Gastrocnemius medialis (tissue), 4 donors: Measurements from ENCODE around the gene ACOT6. TPM values are rescaled to one million over a fixed set of nuclear protein-coding genes. Genes with fewer than 3 reads are reported as not detected.

Source experiments
- ATAC-seq, 2 donors: fragments of 150-250 bp; one replicate each; pipeline ENCODE4 v1.9.1; 2016
- DNase-seq, 2 donors: peaks; one replicate each; pipeline ENCODE4 v3.0.0-alpha.2; 2019
- H3K27ac ChIP-seq, 4 donors: fragments of 200-600 bp; sonication (generic); 1 replicate in 1 of 4; 2 replicates in 3 of 4; pipeline ENCODE4 v1.5.1; 2016 to 2018; ENCODE audit warnings: mild to moderate bottlenecking in 2 of 4, moderate library complexity in 1 of 4
- H3K27me3 ChIP-seq, 3 donors: fragments of 200-600 bp; sonication (generic) in 2 of 3; 1 replicate in 1 of 3; 2 replicates in 2 of 3; pipeline versions ENCODE4 v1.5.1 to v1.6.0; 2016 to 2019; ENCODE audit warnings: mild to moderate bottlenecking in 1 of 3, moderate library complexity in 1 of 3
- H3K36me3 ChIP-seq, 2 donors: fragments of 200-600 bp; sonication (generic) in 1 of 2; one replicate each; pipeline ENCODE4 v1.5.1; 2017 to 2018
- H3K4me1 ChIP-seq, 2 donors: fragments of 200-600 bp; sonication (generic) in 1 of 2; one replicate each; pipeline ENCODE4 v1.5.1; 2016 to 2017; ENCODE audit warnings: mild to moderate bottlenecking in 2 of 2
- H3K4me3 ChIP-seq, 4 donors: fragments of 200-600 bp; sonication (generic) in 3 of 4; 1 replicate in 1 of 4; 2 replicates in 3 of 4; pipeline ENCODE4 v1.5.1; 2016 to 2019; ENCODE audit warnings: mild to moderate bottlenecking in 2 of 4
- H3K9me3 ChIP-seq, 3 donors: fragments of 200-600 bp; sonication (generic) in 2 of 3; 1 replicate in 1 of 3; 2 replicates in 2 of 3; pipeline ENCODE4 v1.5.1; 2016 to 2019
- CTCF ChIP-seq, 5 experiments: fragments of 450-650 bp in 3 of 5; fragments of 200-600 bp in 2 of 5; sonication (generic) in 2 of 5; IDR thresholded peaks in 4 of 5; conservative IDR thresholded peaks in 1 of 5; 1 replicate in 4 of 5; 2 replicates in 1 of 5; pipeline ENCODE4 v1.5.1; 2016 to 2019; ENCODE audit warnings: antibody characterized with exemption in 5 of 5, mild to moderate bottlenecking in 3 of 5, moderate library complexity in 3 of 5
- POLR2A ChIP-seq, 2 donors: fragments of 450-650 bp; IDR thresholded peaks; one replicate each; pipeline ENCODE4 v1.6.1; 2017; ENCODE audit warnings: antibody characterized with exemption in 2 of 2, mild to moderate bottlenecking in 2 of 2, moderate library complexity in 2 of 2
- in situ Hi-C, 4 donors: fragments of 200-750 bp; cut with MboI; loops; one replicate each; pipeline versions ENCODE4 v1.15.0 to v1.8.0; 2017; ENCODE audit warnings: low sequenced_read_pairs in 4 of 4
- intact Hi-C: fragments of 100-400 bp; cut with DNase I; formaldehyde crosslinking; loops from one replicate; pipeline ENCODE4 v1.15.1; 2023; ENCODE audit warnings: low total_unique reads
- total RNA-seq, 4 donors: library from RNA; depleted of rRNA; stranded (reverse); fragments of >200 nt; gene quantifications; one replicate each; pipeline versions ENCODE4 v1.1.0 to v1.2.3, GENCODE V29; 2016

Gene ACOT6
- total RNA-seq, 4 donors from 2014 or later = not detected

DNA sequence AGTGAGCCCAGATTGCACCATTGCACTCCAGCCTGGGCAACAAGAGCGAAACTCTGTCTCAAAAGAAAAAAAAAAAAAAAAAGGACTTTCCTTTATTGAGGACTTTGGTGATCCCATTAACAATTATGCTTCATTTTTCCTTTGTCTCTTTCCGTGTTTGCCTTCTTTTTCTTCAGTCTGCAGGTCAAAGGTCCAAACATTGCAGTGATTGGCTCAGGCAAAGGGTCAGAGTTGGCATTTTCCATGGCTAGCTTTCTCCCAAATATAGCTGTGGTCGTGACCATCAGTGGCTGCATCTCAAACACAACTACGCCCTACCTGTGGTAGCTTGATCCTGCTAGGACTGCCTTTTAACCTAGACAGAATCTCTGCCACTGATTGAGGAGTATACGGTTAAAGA lies 25.5 kb downstream of the ACOT6 start:
- DNase-seq (no peak), ATAC-seq (no peak)
- intact Hi-C loops = no loop called here
- H3K27ac ChIP-seq = no peak overlapping the region
- peaks cover 5 to 11% of the 10 kb centered on the region in 2 donors for H3K4me1 ChIP-seq
- no peaks in the 10 kb centered on the region for H3K27me3 ChIP-seq
- in situ Hi-C loops = loop anchor here (5.0 to 10.0 kb wide), 3 partner anchors 87 to 133 kb away; no protein-coding TSS in a partner anchor
- H3K9me3 ChIP-seq = no peaks in the 10 kb centered on the region
- H3K4me3 ChIP-seq = no peak overlapping the region
- TF ChIP-seq POLR2A (IDR thresholded peaks at IDR 0.05) (no peak), CTCF (IDR thresholded peaks at IDR 0.05 in 4 of 5, conservative IDR thresholded peaks at IDR 0.05 in 1 of 5) (no peak)
- H3K36me3 ChIP-seq = no peaks in the 10 kb centered on the region

DNA sequence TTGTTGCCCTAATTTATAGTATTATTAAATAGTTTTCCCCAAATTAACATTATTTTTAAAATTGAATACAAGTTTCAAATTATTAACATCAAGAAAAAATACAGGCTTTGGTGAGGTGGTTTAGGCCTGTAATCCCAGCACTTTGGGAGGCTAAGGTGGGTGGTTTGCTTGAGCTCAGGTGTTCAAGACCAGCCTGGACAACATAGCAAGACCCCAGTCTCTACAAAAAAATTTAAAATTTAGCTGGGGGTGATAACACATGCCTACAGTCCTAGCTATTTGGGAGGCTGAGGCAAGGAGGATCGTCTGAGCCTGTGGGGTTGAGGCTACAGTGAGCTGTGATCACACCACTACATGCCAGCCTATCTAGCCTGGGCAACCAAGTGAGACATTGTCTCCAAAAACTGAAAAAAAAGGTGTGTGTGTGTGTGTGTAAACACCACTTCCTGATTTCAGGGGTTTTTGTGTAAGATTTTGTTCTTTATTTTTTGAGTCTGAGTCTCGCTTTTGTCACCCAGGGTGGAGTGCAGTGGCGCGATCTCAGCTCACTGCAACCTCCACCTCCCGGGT lies 28.6 kb downstream of the ACOT6 start:
- in situ Hi-C loops (loop anchor here in 1 of 4 donors (10.0 kb wide), 1 partner anchor 74 kb away; the partner anchor contains the start of gene PNMA1), intact Hi-C loops (loop anchor here (10.0 kb wide), 1 partner anchor 214 kb away; the partner anchor contains the start of gene PTGR2)
- Histone ChIP-seq H3K4me3 (no peak overlapping the region), H3K27ac (no peak overlapping the region), H3K4me1 (peaks cover 10 to 12% of the 10 kb centered on the region in 2 donors), H3K36me3 (no peaks in the 10 kb centered on the region), H3K27me3 (no peaks in the 10 kb centered on the region), H3K9me3 (no peaks in the 10 kb centered on the region)
- TF ChIP-seq CTCF (IDR thresholded peaks at IDR 0.05 in 4 of 5, conservative IDR thresholded peaks at IDR 0.05 in 1 of 5) (no peak), POLR2A (IDR thresholded peaks at IDR 0.05) (no peak)
- no peak for ATAC-seq
- DNase-seq = no peak

GRCh38 chr14:73644531-73645247 lies 32.4 kb downstream of the ACOT6 start, which contains the start of gene DNAL1:
Gene DNAL1 (plus strand): TSS chr14:73644986. CDS start chr14:73645040, 54 bp downstream.
- H3K4me1 ChIP-seq = peaks cover 11 to 17% of the 10 kb centered on the region in 2 donors
- no peaks in the 10 kb centered on the region for H3K9me3 ChIP-seq
- H3K4me3 ChIP-seq = peak within 1 kb of the TSS; percentile 85 to 92 (median 92)
- in situ Hi-C loops (loop anchor here in 1 of 4 donors (10.0 kb wide), 1 partner anchor 70 kb away; the partner anchor contains the start of gene PNMA1), intact Hi-C loops (loop anchor here (2.0 to 10.0 kb wide), 3 partner anchors 68 to 210 kb away; partner anchors contain the start of genes ACOT2 and PTGR2)
- peak; percentile 97 to 99 for ATAC-seq
- H3K36me3 ChIP-seq = no peaks in the 10 kb centered on the region
- peak; percentile 37 to 49 for TF ChIP-seq POLR2A (IDR thresholded peaks at IDR 0.05)
- TF ChIP-seq CTCF (IDR thresholded peaks at IDR 0.05 in 4 of 5, conservative IDR thresholded peaks at IDR 0.05 in 1 of 5) = peak in 1 of 5 experiments; percentile 14
- DNase-seq = peak; percentile 79 to 90
- H3K27ac ChIP-seq = peak within 1 kb of the TSS; percentile 84 to 94 (median 89)
- H3K27me3 ChIP-seq = no peaks in the 10 kb centered on the region

- intact Hi-C loops = loop anchor here (2.0 to 10.0 kb wide), 3 partner anchors 68 to 210 kb away; partner anchors contain the start of genes ACOT2 and PTGR2
- in situ Hi-C loops = loop anchor here in 1 of 4 donors (10.0 kb wide), 1 partner anchor 70 kb away; the partner anchor contains the start of gene PNMA1
- H3K27ac ChIP-seq = peak overlapping the region; percentile 84 to 94 (median 89)
- peak overlapping the region; percentile 85 to 92 (median 92) for H3K4me3 ChIP-seq
- ATAC-seq (no peak), DNase-seq (no peak)
- H3K27me3 ChIP-seq = no peaks in the 10 kb centered on the region
- H3K4me1 ChIP-seq = peaks cover 11 to 17% of the 10 kb centered on the region in 2 donors
- no peaks in the 10 kb centered on the region for H3K36me3 ChIP-seq
- no peaks in the 10 kb centered on the region for H3K9me3 ChIP-seq
- TF ChIP-seq CTCF (IDR thresholded peaks at IDR 0.05 in 4 of 5, conservative IDR thresholded peaks at IDR 0.05 in 1 of 5) (no peak), POLR2A (IDR thresholded peaks at IDR 0.05) (no peak)
These were observed 32.9 kb downstream of the ACOT6 start for GRCh38 chr14:73645248-73645610.
